GM23338 (cell line): ENCODE data around the gene ADCY1. TPM values are rescaled to one million over a fixed set of nuclear protein-coding genes. Genes with fewer than 3 reads are reported as not detected.
"Not testable (repeated sequence)": the region's sequence is repeated elsewhere in the genome, so short reads cannot be mapped to it uniquely, and the experiment has no call there.

ENCODE experiments used
- ATAC-seq: fragments of 200-7000 bp; cut with Tn5 transposase; 3 replicates; pipeline ENCODE4 v1.9.1; 2020
- DNase-seq: peaks from one replicate; pipeline ENCODE4 v3.0.0-alpha.2; 2015; ENCODE audit warnings: low spot score
- H2AFZ ChIP-seq: fragments of 200-600 bp; sonication (generic); 2 replicates; pipeline ENCODE4 v1.8.0; 2016; ENCODE audit warnings: antibody characterized with exemption, mild to moderate bottlenecking, moderate library complexity
- H3F3A ChIP-seq: fragments of 200-600 bp; sonication (generic); replicated peaks from 2 replicates; pipeline ENCODE4 v1.8.0; 2017; ENCODE audit warnings: antibody characterized with exemption, mixed run types, low read depth
- H3K27ac ChIP-seq: fragments of 200-600 bp; sonication (generic); 2 replicates; pipeline ENCODE4 v1.6.1; 2016; ENCODE audit warnings: low read depth
- H3K27me3 ChIP-seq: fragments of 200-600 bp; sonication (generic); 2 replicates; pipeline ENCODE4 v1.8.0; 2016; ENCODE audit warnings: mild to moderate bottlenecking, mixed run types, moderate library complexity; ENCODE audit not compliant: insufficient read depth
- H3K36me3 ChIP-seq: fragments of 200-600 bp; sonication (generic); 2 replicates; pipeline ENCODE4 v1.8.0; 2016; ENCODE audit warnings: mild to moderate bottlenecking; ENCODE audit not compliant: insufficient read depth
- H3K4me1 ChIP-seq: fragments of 200-600 bp; sonication (generic); 2 replicates; pipeline ENCODE4 v1.8.0; 2016; ENCODE audit warnings: mild to moderate bottlenecking, moderate library complexity; ENCODE audit not compliant: insufficient read depth
- H3K4me2 ChIP-seq: fragments of 200-600 bp; sonication (generic); 2 replicates; pipeline ENCODE4 v1.7.1; 2017; ENCODE audit warnings: mixed run types
- H3K4me3 ChIP-seq: fragments of 200-600 bp; sonication (generic); 2 replicates; pipeline ENCODE4 v1.6.1; 2016; ENCODE audit warnings: mixed run types
- H3K79me2 ChIP-seq: fragments of 200-600 bp; sonication (generic); replicated peaks from 2 replicates; pipeline ENCODE4 v1.8.0; 2017; ENCODE audit warnings: mild to moderate bottlenecking; ENCODE audit not compliant: insufficient read depth
- H3K9me2 ChIP-seq: fragments of 200-600 bp; sonication (generic); 2 replicates; pipeline ENCODE4 v1.8.0; 2017; ENCODE audit not compliant: insufficient read depth
- H4K20me1 ChIP-seq: fragments of 200-600 bp; sonication (generic); replicated peaks from 2 replicates; pipeline ENCODE4 v1.8.0; 2017; ENCODE audit warnings: mild to moderate bottlenecking; ENCODE audit not compliant: insufficient read depth
- H3K27ac Mint-ChIP-seq: 2 replicates; pipeline ENCODE4 v1.8.0; 2020; ENCODE audit warnings: inconsistent platforms, mild to moderate bottlenecking, moderate library complexity, mixed read lengths
- H3K27me3 Mint-ChIP-seq: 3 replicates; pipeline ENCODE4 v1.8.0; 2022; ENCODE audit warnings: low read depth, mild to moderate bottlenecking, moderate library complexity, mixed read lengths, inconsistent platforms; ENCODE audit not compliant: insufficient read depth, poor library complexity
- H3K36me3 Mint-ChIP-seq: 3 replicates; pipeline ENCODE4 v1.8.0; 2021; ENCODE audit warnings: low read depth, mild to moderate bottlenecking, inconsistent platforms, moderate library complexity, mixed read lengths
- H3K4me1 Mint-ChIP-seq: 3 replicates; pipeline ENCODE4 v1.8.0; 2020; ENCODE audit warnings: mild to moderate bottlenecking, inconsistent platforms, mixed read lengths
- H3K4me3 Mint-ChIP-seq: 3 replicates; pipeline ENCODE4 v1.8.0; 2021; ENCODE audit warnings: moderate library complexity, mild to moderate bottlenecking, inconsistent platforms, mixed read lengths
- H3K9me3 Mint-ChIP-seq: 3 replicates; pipeline ENCODE4 v1.8.0; 2020; ENCODE audit warnings: moderate library complexity, mild to moderate bottlenecking, inconsistent platforms, mixed read lengths
- CREB1 ChIP-seq: fragments of 250-450 bp; sonication (Bioruptor Pico); IDR thresholded peaks from 2 replicates; pipeline ENCODE4 v1.5.0; 2020; ENCODE audit warnings: low read depth, mild to moderate bottlenecking, moderate library complexity
- EZH2 ChIP-seq: fragments of 200-600 bp; sonication (generic); IDR thresholded peaks from one replicate; pipeline ENCODE4 v1.8.0; 2017; ENCODE audit warnings: antibody characterized with exemption, mild to moderate bottlenecking, low read depth; ENCODE audit not compliant: unreplicated experiment
- EZH2phosphoT487 ChIP-seq: fragments of 200-600 bp; sonication (generic); IDR thresholded peaks from one replicate; pipeline ENCODE4 v1.8.1; 2018; ENCODE audit warnings: antibody characterized with exemption; ENCODE audit not compliant: unreplicated experiment
- JUNB ChIP-seq: IDR thresholded peaks from one replicate; pipeline ENCODE4 v1.6.1; 2016; ENCODE audit warnings: antibody characterized with exemption; ENCODE audit not compliant: unreplicated experiment
- NANOG ChIP-seq: IDR thresholded peaks from 2 replicates; pipeline ENCODE4 v1.6.1; 2016; ENCODE audit warnings: antibody characterized with exemption, borderline replicate concordance
- POLR2AphosphoS5 ChIP-seq: IDR thresholded peaks from 2 replicates; pipeline ENCODE4 v1.6.1; 2016; ENCODE audit warnings: antibody characterized with exemption, low read depth
- STAT1 ChIP-seq: IDR thresholded peaks from one replicate; pipeline ENCODE4 v1.6.1; 2016; ENCODE audit warnings: antibody characterized with exemption; ENCODE audit not compliant: unreplicated experiment
- ZNF114 ChIP-seq: fragments of 250-450 bp; sonication (Bioruptor Pico); IDR thresholded peaks from 2 replicates; pipeline ENCODE4 v1.5.0; 2020; ENCODE audit warnings: mild to moderate bottlenecking, moderate library complexity
- ZNF331 ChIP-seq: fragments of 250-450 bp; sonication (Bioruptor Pico); IDR thresholded peaks from 2 replicates; pipeline ENCODE4 v1.5.0; 2020; ENCODE audit warnings: low read depth, mild to moderate bottlenecking, moderate library complexity
- polyA plus RNA-seq: library from polyadenylated mRNA; unstranded; fragments of >200 nt; fragmentation: Nextera tagmentation; extraction: Ambion mirVana; gene quantifications from 2 replicates; pipeline ENCODE4 v1.2.1, GENCODE V29; 2016
- total RNA-seq: library from RNA; depleted of rRNA; stranded (reverse); fragments of >200 nt; shearing (Covaris generic); gene quantifications from 2 replicates; pipeline ENCODE4 v1.2.3, GENCODE V29; 2014
- TF ChIP-seq, protein P1 (sequence below): IDR thresholded peaks from 2 replicates; pipeline ENCODE4 v1.6.1; 2016; ENCODE audit warnings: antibody characterized with exemption
- TF ChIP-seq, protein P2 (sequence below), 2 experiments: fragments of 200-600 bp in 1 of 2; sonication (generic) in 1 of 2; conservative IDR thresholded peaks; 2 replicates each; pipeline versions ENCODE4 v1.5.1 to v1.6.1; 2016 to 2017; ENCODE audit warnings: antibody characterized with exemption in 2 of 2, low read depth in 2 of 2, mild to moderate bottlenecking in 2 of 2, moderate library complexity in 1 of 2
- TF ChIP-seq, protein P3 (sequence below): IDR thresholded peaks from one replicate; pipeline ENCODE4 v1.6.1; 2018; ENCODE audit warnings: antibody characterized with exemption; ENCODE audit not compliant: unreplicated experiment

ADCY1 gene
- total and polyA plus RNA-seq, 2 experiments from 2014 or later: 2.3 to 18.7 TPM

DNA sequence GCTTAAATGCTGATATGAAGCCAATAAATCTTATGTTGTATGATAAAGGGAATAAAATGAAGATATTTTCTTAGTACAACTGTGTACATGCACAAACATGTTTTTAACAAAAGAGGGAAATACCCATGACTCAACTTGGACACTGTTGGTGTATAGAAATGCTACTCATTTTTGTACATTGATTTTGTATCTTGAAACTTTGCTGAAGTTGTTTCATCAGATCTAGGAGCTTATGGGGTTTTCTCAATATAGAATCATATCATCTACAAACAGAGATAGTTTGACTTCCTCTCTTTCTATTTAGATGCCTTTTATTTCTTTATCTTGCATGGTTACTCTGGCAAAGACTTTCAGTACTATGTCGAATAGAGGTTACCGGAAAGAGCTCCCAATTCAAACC lies 25.3 kb upstream of the ADCY1 start:
- H3K4me3 Mint-ChIP-seq, H3K79me2 ChIP-seq, H3K9me3 Mint-ChIP-seq, H3K36me3 Mint-ChIP-seq, H3K4me1 Mint-ChIP-seq, H3K9me2 ChIP-seq, H3K4me3 ChIP-seq, H4K20me1 ChIP-seq, H3K27ac Mint-ChIP-seq, H3K27me3 ChIP-seq, H3K36me3 ChIP-seq, H3K4me2 ChIP-seq, H3K27ac ChIP-seq, ATAC-seq, H3K27me3 Mint-ChIP-seq, DNase-seq, H3K4me1 ChIP-seq, H2AFZ ChIP-seq, H3F3A ChIP-seq: not testable (repeated sequence)

DNA sequence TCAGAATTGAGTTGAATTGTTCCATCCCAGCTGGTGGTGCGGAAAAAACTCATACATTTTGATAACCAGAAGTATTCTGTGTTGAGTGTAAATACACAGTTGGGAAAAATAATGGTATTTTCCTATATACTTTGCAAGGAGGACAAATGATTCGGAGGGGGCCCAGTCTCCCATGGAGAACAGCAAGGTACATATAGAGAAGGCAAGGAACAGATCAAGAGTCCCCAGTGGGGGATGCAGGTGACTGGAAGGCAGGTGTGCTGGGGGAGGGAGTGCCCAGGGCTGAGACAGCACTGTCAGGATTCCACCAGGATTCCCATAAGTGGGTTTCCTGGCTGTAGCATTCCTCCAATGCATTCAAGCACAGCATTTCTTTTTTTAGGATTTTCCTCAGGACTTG lies 10.8 kb upstream of the ADCY1 start:
- 0 out of 2 replicates have a peak overlapping the region, but pooled peaks have one; percentile 53 for H2AFZ ChIP-seq
- H3K27me3 Mint-ChIP-seq: peaks cover 14% of the 10 kb centered on the region
- H3K36me3 Mint-ChIP-seq: peaks cover 16% of the 10 kb centered on the region
- TF ChIP-seq, protein P1, sequence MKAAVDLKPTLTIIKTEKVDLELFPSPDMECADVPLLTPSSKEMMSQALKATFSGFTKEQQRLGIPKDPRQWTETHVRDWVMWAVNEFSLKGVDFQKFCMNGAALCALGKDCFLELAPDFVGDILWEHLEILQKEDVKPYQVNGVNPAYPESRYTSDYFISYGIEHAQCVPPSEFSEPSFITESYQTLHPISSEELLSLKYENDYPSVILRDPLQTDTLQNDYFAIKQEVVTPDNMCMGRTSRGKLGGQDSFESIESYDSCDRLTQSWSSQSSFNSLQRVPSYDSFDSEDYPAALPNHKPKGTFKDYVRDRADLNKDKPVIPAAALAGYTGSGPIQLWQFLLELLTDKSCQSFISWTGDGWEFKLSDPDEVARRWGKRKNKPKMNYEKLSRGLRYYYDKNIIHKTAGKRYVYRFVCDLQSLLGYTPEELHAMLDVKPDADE: no peak
- no peak for TF ChIP-seq STAT1
- TF ChIP-seq EZH2: no peak
- no peak for TF ChIP-seq JUNB
- no peak for TF ChIP-seq POLR2AphosphoS5
- no peak for TF ChIP-seq EZH2phosphoT487
- TF ChIP-seq, protein P2, sequence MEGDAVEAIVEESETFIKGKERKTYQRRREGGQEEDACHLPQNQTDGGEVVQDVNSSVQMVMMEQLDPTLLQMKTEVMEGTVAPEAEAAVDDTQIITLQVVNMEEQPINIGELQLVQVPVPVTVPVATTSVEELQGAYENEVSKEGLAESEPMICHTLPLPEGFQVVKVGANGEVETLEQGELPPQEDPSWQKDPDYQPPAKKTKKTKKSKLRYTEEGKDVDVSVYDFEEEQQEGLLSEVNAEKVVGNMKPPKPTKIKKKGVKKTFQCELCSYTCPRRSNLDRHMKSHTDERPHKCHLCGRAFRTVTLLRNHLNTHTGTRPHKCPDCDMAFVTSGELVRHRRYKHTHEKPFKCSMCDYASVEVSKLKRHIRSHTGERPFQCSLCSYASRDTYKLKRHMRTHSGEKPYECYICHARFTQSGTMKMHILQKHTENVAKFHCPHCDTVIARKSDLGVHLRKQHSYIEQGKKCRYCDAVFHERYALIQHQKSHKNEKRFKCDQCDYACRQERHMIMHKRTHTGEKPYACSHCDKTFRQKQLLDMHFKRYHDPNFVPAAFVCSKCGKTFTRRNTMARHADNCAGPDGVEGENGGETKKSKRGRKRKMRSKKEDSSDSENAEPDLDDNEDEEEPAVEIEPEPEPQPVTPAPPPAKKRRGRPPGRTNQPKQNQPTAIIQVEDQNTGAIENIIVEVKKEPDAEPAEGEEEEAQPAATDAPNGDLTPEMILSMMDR (conservative IDR thresholded peaks at IDR 0.05; ENCODE audit: low read depth in 2 of 2): no peak
- TF ChIP-seq NANOG: no peak
- TF ChIP-seq ZNF114 (CRISPR knock-in tag): no peak
- TF ChIP-seq CREB1 (CRISPR knock-in tag): no peak
- no peak for TF ChIP-seq ZNF331 (CRISPR knock-in tag)
- TF ChIP-seq, protein P3, sequence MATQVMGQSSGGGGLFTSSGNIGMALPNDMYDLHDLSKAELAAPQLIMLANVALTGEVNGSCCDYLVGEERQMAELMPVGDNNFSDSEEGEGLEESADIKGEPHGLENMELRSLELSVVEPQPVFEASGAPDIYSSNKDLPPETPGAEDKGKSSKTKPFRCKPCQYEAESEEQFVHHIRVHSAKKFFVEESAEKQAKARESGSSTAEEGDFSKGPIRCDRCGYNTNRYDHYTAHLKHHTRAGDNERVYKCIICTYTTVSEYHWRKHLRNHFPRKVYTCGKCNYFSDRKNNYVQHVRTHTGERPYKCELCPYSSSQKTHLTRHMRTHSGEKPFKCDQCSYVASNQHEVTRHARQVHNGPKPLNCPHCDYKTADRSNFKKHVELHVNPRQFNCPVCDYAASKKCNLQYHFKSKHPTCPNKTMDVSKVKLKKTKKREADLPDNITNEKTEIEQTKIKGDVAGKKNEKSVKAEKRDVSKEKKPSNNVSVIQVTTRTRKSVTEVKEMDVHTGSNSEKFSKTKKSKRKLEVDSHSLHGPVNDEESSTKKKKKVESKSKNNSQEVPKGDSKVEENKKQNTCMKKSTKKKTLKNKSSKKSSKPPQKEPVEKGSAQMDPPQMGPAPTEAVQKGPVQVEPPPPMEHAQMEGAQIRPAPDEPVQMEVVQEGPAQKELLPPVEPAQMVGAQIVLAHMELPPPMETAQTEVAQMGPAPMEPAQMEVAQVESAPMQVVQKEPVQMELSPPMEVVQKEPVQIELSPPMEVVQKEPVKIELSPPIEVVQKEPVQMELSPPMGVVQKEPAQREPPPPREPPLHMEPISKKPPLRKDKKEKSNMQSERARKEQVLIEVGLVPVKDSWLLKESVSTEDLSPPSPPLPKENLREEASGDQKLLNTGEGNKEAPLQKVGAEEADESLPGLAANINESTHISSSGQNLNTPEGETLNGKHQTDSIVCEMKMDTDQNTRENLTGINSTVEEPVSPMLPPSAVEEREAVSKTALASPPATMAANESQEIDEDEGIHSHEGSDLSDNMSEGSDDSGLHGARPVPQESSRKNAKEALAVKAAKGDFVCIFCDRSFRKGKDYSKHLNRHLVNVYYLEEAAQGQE: no peak

More for the DNA sequence above, 10.8 kb upstream of the ADCY1 start:
- peaks cover 56% of the 10 kb centered on the region for H3K4me1 Mint-ChIP-seq
- ATAC-seq (peak; percentile 9; the same call in 1 of the 3 replicates), DNase-seq (no peak)
- H3K4me3 Mint-ChIP-seq: no peak overlapping the region
- no peak overlapping the region for H3K4me3 ChIP-seq
- H3K4me2 ChIP-seq: peak overlapping the region; percentile 66
- 0 out of 2 replicates have a peak, but pooled peaks cover 6% of the 10 kb centered on the region for H3F3A ChIP-seq
- H3K27ac ChIP-seq: no peak overlapping the region
- H3K79me2 ChIP-seq: no peaks in the 10 kb centered on the region
- H3K27ac Mint-ChIP-seq: no peak overlapping the region
- H4K20me1 ChIP-seq: no peaks in the 10 kb centered on the region
- 0 out of 2 replicates have a peak, but pooled peaks cover 9% of the 10 kb centered on the region for H3K9me2 ChIP-seq
- peaks cover 43% of the 10 kb centered on the region for H3K4me1 ChIP-seq
- H3K27me3 ChIP-seq: no peaks in the 10 kb centered on the region
- H3K36me3 ChIP-seq: no peaks in the 10 kb centered on the region
- H3K9me3 Mint-ChIP-seq: peaks cover 21% of the 10 kb centered on the region
